GM18951 (cell line): ENCODE results near the gene RNF111.
"Not testable (repeated sequence)": the region's sequence is repeated elsewhere in the genome, so short reads cannot be mapped to it uniquely, and the experiment has no call there.

Source experiments
- POLR2A ChIP-seq: IDR thresholded peaks from 4 replicates; pipeline ENCODE4 v1.6.1; 2011; ENCODE audit warnings: mild to moderate bottlenecking; ENCODE audit not compliant: insufficient read length, insufficient read depth; ENCODE audit errors: extremely low read depth
- in situ Hi-C: fragments of 300-500 bp; cut with MboI; formaldehyde crosslinking; loops from one replicate; pipeline ENCODE4 v1.12.0; 2022; ENCODE audit warnings: low sequenced_read_pairs, mixed read lengths, inconsistent platforms; ENCODE audit not compliant: unreplicated experiment

Gene RNF111

GRCh38 chr15:59105854-59106253 is 118.4 kb downstream of the RNF111 start:
- in situ Hi-C loops: no loop called here

GRCh38 chr15:59111251-59111650 is 123.8 kb downstream of the RNF111 start:
- TF ChIP-seq POLR2A: no peak
- in situ Hi-C loops: no loop called here

More at GRCh38 chr15:59105854-59106253, 118.4 kb downstream of the RNF111 start:
- TF ChIP-seq POLR2A: no peak

GRCh38 chr15:59115047-59115446 is 127.6 kb downstream of the RNF111 start:
- in situ Hi-C loops: no loop called here

GRCh38 chr15:59116141-59116540 is 128.7 kb downstream of the RNF111 start:
- in situ Hi-C loops: no loop called here
- no peak for TF ChIP-seq POLR2A

More at GRCh38 chr15:59115047-59115446, 127.6 kb downstream of the RNF111 start:
- no peak for TF ChIP-seq POLR2A

GRCh38 chr15:59116771-59117170 is 129.3 kb downstream of the RNF111 start:
- no peak for TF ChIP-seq POLR2A

GRCh38 chr15:59119625-59120024 is 132.2 kb downstream of the RNF111 start:
- in situ Hi-C loops: no loop called here
- TF ChIP-seq POLR2A: no peak

More at GRCh38 chr15:59116771-59117170, 129.3 kb downstream of the RNF111 start:
- in situ Hi-C loops: no loop called here

- TF ChIP-seq POLR2A: no peak
- in situ Hi-C loops: no loop called here
Measured at GRCh38 chr15:59120937-59121336, 133.5 kb downstream of the RNF111 start.

GRCh38 chr15:59124261-59124660 is 136.8 kb downstream of the RNF111 start:
- in situ Hi-C loops: no loop called here
- no peak for TF ChIP-seq POLR2A

GRCh38 chr15:59125683-59126082 is 138.2 kb downstream of the RNF111 start:
- in situ Hi-C loops: not testable (repeated sequence)

- in situ Hi-C loops: not testable (repeated sequence)
Measured at GRCh38 chr15:59127255-59127654, 139.8 kb downstream of the RNF111 start.

- in situ Hi-C loops: no loop called here
- TF ChIP-seq POLR2A: no peak
Measured at GRCh38 chr15:59131456-59131855, 144.0 kb downstream of the RNF111 start.

- TF ChIP-seq POLR2A: no peak
- in situ Hi-C loops: no loop called here
Measured at GRCh38 chr15:59131969-59132562, 144.6 kb downstream of the RNF111 start.

- in situ Hi-C loops: no loop called here
- no peak for TF ChIP-seq POLR2A
Measured at GRCh38 chr15:59133929-59134427, 146.5 kb downstream of the RNF111 start.

- in situ Hi-C loops: no loop called here
- no peak for TF ChIP-seq POLR2A
Measured at GRCh38 chr15:59137566-59137965, 150.1 kb downstream of the RNF111 start.

- in situ Hi-C loops: no loop called here
- TF ChIP-seq POLR2A: no peak
Measured at GRCh38 chr15:59138243-59138642, 150.8 kb downstream of the RNF111 start.
